Measurements from ENCODE around the gene CEACAM4. TPM values are rescaled to one million over a fixed set of nuclear protein-coding genes. Genes with fewer than 3 reads are reported as not detected.

The CEACAM4 gene
- total and polyA plus RNA-seq, 2 donors (not counting 1 experiment from before 2014, with no cell fraction given) = 0.34 TPM; not detected in 1

DNA sequence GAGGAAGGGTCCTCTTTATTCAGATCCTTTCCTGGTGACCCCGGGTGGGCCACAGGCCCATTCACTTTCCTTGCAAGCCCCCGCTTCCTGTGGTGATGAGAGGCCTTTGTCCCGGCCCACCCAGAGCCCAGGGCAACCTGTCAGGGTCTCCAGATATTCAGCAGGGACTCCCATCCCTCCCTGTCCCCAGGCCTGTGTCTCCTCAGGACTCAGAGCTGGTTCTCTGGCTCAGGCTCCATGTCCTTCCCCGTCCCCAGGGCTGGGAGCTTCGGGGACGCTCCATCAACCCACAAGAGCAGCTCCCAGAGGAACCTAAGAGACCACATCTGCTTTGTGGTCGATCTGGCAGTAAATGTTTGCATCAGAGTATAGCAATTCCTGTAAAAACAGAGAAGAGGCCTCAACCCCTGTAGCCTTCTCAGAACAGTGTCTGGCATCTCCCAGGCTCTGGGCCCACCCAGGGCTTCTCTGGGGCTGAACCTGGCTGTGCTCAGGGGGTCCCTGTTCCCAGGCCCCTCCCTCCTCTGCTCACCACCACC lies 7.8 kb downstream of the CEACAM4 start:
- ATAC-seq (ENCODE audit: low read depth) (no peak), DNase-seq (no peak)
- no peaks in the 10 kb centered on the region for H3K4me1 ChIP-seq (ENCODE audit: control insufficient read depth in 2 of 2, insufficient read depth in 2 of 2, low read length in 2 of 2)
- CTCF ChIA-PET = no interaction called here
- no peak overlapping the region for H3K9ac ChIP-seq (ENCODE audit: low read length)
- Mint-ChIP-seq H3K9me3 (ENCODE audit: insufficient read depth) (no peaks in the 10 kb centered on the region), H3K4me1 (no peaks in the 10 kb centered on the region), H3K27ac (no peak overlapping the region), H3K4me3 (no peak overlapping the region), H3K27me3 (peaks cover 36% of the 10 kb centered on the region)
- no peak overlapping the region for H2AFZ ChIP-seq (ENCODE audit: insufficient read depth, low read depth, low read length, poor library complexity, severe bottlenecking)
- no peaks in the 10 kb centered on the region for H4K20me1 ChIP-seq (ENCODE audit: control insufficient read depth, insufficient read depth, low read length, poor library complexity, severe bottlenecking)
- H3K27me3 ChIP-seq (replicated peaks in 1 of 4; ENCODE audit: control extremely low read depth in 1 of 4, control insufficient read depth in 3 of 4, insufficient read depth in 4 of 4, low read length in 3 of 4) = peaks cover 0 to 5% (median 0%) of the 10 kb centered on the region in 4 experiments
- H3K4me2 ChIP-seq (replicated peaks; ENCODE audit: low read depth, low read length, poor library complexity, severe bottlenecking) = no peak overlapping the region
- intact Hi-C loops (cut with micrococcal nuclease) = no loop called here
- TF ChIP-seq, protein P1, sequence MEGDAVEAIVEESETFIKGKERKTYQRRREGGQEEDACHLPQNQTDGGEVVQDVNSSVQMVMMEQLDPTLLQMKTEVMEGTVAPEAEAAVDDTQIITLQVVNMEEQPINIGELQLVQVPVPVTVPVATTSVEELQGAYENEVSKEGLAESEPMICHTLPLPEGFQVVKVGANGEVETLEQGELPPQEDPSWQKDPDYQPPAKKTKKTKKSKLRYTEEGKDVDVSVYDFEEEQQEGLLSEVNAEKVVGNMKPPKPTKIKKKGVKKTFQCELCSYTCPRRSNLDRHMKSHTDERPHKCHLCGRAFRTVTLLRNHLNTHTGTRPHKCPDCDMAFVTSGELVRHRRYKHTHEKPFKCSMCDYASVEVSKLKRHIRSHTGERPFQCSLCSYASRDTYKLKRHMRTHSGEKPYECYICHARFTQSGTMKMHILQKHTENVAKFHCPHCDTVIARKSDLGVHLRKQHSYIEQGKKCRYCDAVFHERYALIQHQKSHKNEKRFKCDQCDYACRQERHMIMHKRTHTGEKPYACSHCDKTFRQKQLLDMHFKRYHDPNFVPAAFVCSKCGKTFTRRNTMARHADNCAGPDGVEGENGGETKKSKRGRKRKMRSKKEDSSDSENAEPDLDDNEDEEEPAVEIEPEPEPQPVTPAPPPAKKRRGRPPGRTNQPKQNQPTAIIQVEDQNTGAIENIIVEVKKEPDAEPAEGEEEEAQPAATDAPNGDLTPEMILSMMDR (IDR thresholded peaks at IDR 0.05) = no peak
- no peak for TF ChIP-seq EZH2 (IDR thresholded peaks at IDR 0.05; ENCODE audit: borderline replicate concordance, insufficient read depth, low read depth, low read length, poor library complexity, severe bottlenecking)
- H3K79me2 ChIP-seq (ENCODE audit: control insufficient read depth, insufficient read depth, low read length) = no peaks in the 10 kb centered on the region
- POLR2A ChIA-PET = no interaction called here
- H3K9me3 ChIP-seq (ENCODE audit: control extremely low read depth in 1 of 3, control insufficient read depth in 2 of 3, insufficient read depth in 1 of 3, low read length in 2 of 3) = peaks cover 0 to 2% (median 0%) of the 10 kb centered on the region in 3 donors
- no peak overlapping the region for H3K27ac ChIP-seq (ENCODE audit: low read length in 2 of 2)
- H3K4me3 ChIP-seq (ENCODE audit: control extremely low read depth in 1 of 5, extremely low read depth in 1 of 5, insufficient read depth in 1 of 5, low read depth in 2 of 5, low read length in 4 of 5) = no peak overlapping the region
- no peaks in the 10 kb centered on the region for H3K36me3 ChIP-seq (replicated peaks in 1 of 2; ENCODE audit: control extremely low read depth in 1 of 2, control insufficient read depth in 1 of 2, extremely low read depth in 1 of 2, insufficient read depth in 2 of 2, low read length in 1 of 2)
- 28% methylated on average over 3 of the region's 7 CpGs for WGBS (ENCODE audit: insufficient coverage)

GRCh38 chr19:41617941-41618730 lies 8.7 kb downstream of the CEACAM4 start:
- Histone ChIP-seq H2AFZ (ENCODE audit: insufficient read depth, low read depth, low read length, poor library complexity, severe bottlenecking) (no peak overlapping the region), H3K27me3 (replicated peaks in 1 of 4; ENCODE audit: control extremely low read depth in 1 of 4, control insufficient read depth in 3 of 4, insufficient read depth in 4 of 4, low read length in 3 of 4) (peaks cover 0 to 7% (median 1%) of the 10 kb centered on the region in 4 experiments), H3K9me3 (ENCODE audit: control extremely low read depth in 1 of 3, control insufficient read depth in 2 of 3, insufficient read depth in 1 of 3, low read length in 2 of 3) (peaks cover 0 to 8% (median 2%) of the 10 kb centered on the region in 3 donors), H3K79me2 (ENCODE audit: control insufficient read depth, insufficient read depth, low read length) (no peaks in the 10 kb centered on the region), H3K27ac (ENCODE audit: low read length in 2 of 2) (no peak overlapping the region), H3K4me1 (ENCODE audit: control insufficient read depth in 2 of 2, insufficient read depth in 2 of 2, low read length in 2 of 2) (no peaks in the 10 kb centered on the region), H3K36me3 (replicated peaks in 1 of 2; ENCODE audit: control extremely low read depth in 1 of 2, control insufficient read depth in 1 of 2, extremely low read depth in 1 of 2, insufficient read depth in 2 of 2, low read length in 1 of 2) (no peaks in the 10 kb centered on the region), H3K9ac (ENCODE audit: low read length) (no peak overlapping the region), H4K20me1 (ENCODE audit: control insufficient read depth, insufficient read depth, low read length, poor library complexity, severe bottlenecking) (no peaks in the 10 kb centered on the region), H3K4me2 (replicated peaks; ENCODE audit: low read depth, low read length, poor library complexity, severe bottlenecking) (no peak overlapping the region), H3K4me3 (ENCODE audit: control extremely low read depth in 1 of 5, extremely low read depth in 1 of 5, insufficient read depth in 1 of 5, low read depth in 2 of 5, low read length in 4 of 5) (no peak overlapping the region)
- Mint-ChIP-seq H3K9me3 (ENCODE audit: insufficient read depth) (no peaks in the 10 kb centered on the region), H3K4me1 (no peaks in the 10 kb centered on the region), H3K27me3 (peaks cover 41% of the 10 kb centered on the region), H3K4me3 (no peak overlapping the region), H3K27ac (no peak overlapping the region)
- ATAC-seq (ENCODE audit: low read depth) (no peak), DNase-seq (no peak)
- WGBS (ENCODE audit: insufficient coverage) = 91% methylated on average over 9 of the region's 9 CpGs
- CTCF ChIA-PET = no interaction called here
- TF ChIP-seq, protein P1 (IDR thresholded peaks at IDR 0.05) = no peak
- no peak for TF ChIP-seq EZH2 (IDR thresholded peaks at IDR 0.05; ENCODE audit: borderline replicate concordance, insufficient read depth, low read depth, low read length, poor library complexity, severe bottlenecking)
- intact Hi-C loops (cut with micrococcal nuclease) = no loop called here
- POLR2A ChIA-PET = no interaction called here

All from B cell (primary cell).